Aorta (tissue), 5 donors: ENCODE measurements around the gene VASH2. TPM values are rescaled to one million over a fixed set of nuclear protein-coding genes. Genes with fewer than 3 reads are reported as not detected.
A peak's percentile ranks its signal among the peaks of the same experiment; 100 is the strongest.
"Not testable (repeated sequence)": the region's sequence is repeated elsewhere in the genome, so short reads cannot be mapped to it uniquely, and the experiment has no call there.

Experiments used
- ATAC-seq: fragments of 200-7000 bp; cut with Tn5 transposase; one replicate; pipeline ENCODE4 v1.9.1; 2022; ENCODE audit warnings: moderate library complexity; ENCODE audit not compliant: low FRiP score
- DNase-seq, 2 donors: peaks; one replicate each; pipeline ENCODE4 v3.0.0-alpha.2; 2020
- H3K27ac ChIP-seq, 2 donors: one replicate each; pipeline ENCODE4 v1.5.1; 2013; ENCODE audit warnings: low read length in 2 of 2, mild to moderate bottlenecking in 2 of 2, moderate library complexity in 2 of 2, control low read depth in 1 of 2, inconsistent platforms in 1 of 2, low read depth in 1 of 2
- H3K27me3 ChIP-seq, 2 donors: one replicate each; pipeline ENCODE4 v1.6.1; 2013; ENCODE audit warnings: control low read depth in 1 of 2, low read length in 1 of 2, mild to moderate bottlenecking in 1 of 2, moderate library complexity in 1 of 2; ENCODE audit not compliant: insufficient read depth in 2 of 2, control insufficient read depth in 1 of 2
- H3K36me3 ChIP-seq, 2 donors: one replicate each; pipeline ENCODE4 v1.6.1; 2013; ENCODE audit warnings: control low read depth in 1 of 2, low read length in 1 of 2, mild to moderate bottlenecking in 1 of 2; ENCODE audit not compliant: insufficient read depth in 2 of 2, control insufficient read depth in 1 of 2
- H3K4me1 ChIP-seq, 2 donors: one replicate each; pipeline ENCODE4 v1.6.1; 2013; ENCODE audit warnings: low read length in 2 of 2, control low read depth in 1 of 2, mild to moderate bottlenecking in 1 of 2, moderate library complexity in 1 of 2; ENCODE audit not compliant: insufficient read depth in 2 of 2, control insufficient read depth in 1 of 2
- H3K4me3 ChIP-seq, 2 donors: one replicate each; pipeline ENCODE4 v1.5.1; 2013; ENCODE audit warnings: low read length in 2 of 2, control low read depth in 1 of 2, mild to moderate bottlenecking in 1 of 2
- H3K9me3 ChIP-seq: one replicate; pipeline ENCODE4 v1.6.1; 2013; ENCODE audit warnings: mild to moderate bottlenecking, low read length; ENCODE audit not compliant: control insufficient read depth
- WGBS, 2 donors: extraction: QIAGEN DNeasy Blood & Tissue Kit; methylation state at CpG; one replicate each; pipeline ENCODE4 v1.1.7; 2013; 5-methylcytosine and 5-hydroxymethylcytosine counted together
- intact Hi-C, 2 donors: fragments of 100-400 bp; cut with DNase I; formaldehyde crosslinking; loops; one replicate each; pipeline versions ENCODE4 v1.14.2 to v1.15.0; 2022
- polyA plus RNA-seq, 2 donors: library from polyadenylated mRNA; stranded (reverse); fragments of 200-250 nt; gene quantifications; one replicate each; pipeline ENCODE4 v1.2.3, GENCODE V29; 2013
- total RNA-seq, 2 donors: library from RNA; stranded (reverse); fragmentation: NEBNext Ultra II Directional; extraction: Animal tissue kit (Norgen Biotek cat#: 25700); gene quantifications; one replicate each; pipeline ENCODE4 v1.2.1, GENCODE V29; 2021
- donor health status: healthy with polysubstance abuse.
- donor health status: Bipolar disorder and iron deficiency.
- donor health status: DM: no; HTN: no; CAD: no.
- donor health status: DM: no; HTN: no; CAD: no.
- donor health status: DM: yes; HTN: yes; CAD: no.

Gene VASH2
- total and polyA plus RNA-seq, 4 donors, result 0.26 to 1.8 (median 0.33) TPM

GRCh38 chr1:212987702-212988322 lies 37.5 kb downstream of the VASH2 start:
- Histone ChIP-seq H3K4me1 (no peaks in the 10 kb centered on the region), H3K4me3 (no peak overlapping the region), H3K9me3 (no peaks in the 10 kb centered on the region), H3K27me3 (no peaks in the 10 kb centered on the region), H3K36me3 (peaks cover 0 to 3% of the 10 kb centered on the region in 2 donors), H3K27ac (no peak overlapping the region)
- no peak for ATAC-seq
- intact Hi-C loops, result no loop called here
- 42 to 49% methylated on average over 6 of the region's 6 CpGs for WGBS, 2 donors
- no peak for DNase-seq

- Histone ChIP-seq H3K4me3 (no peak overlapping the region), H3K36me3 (peaks cover 0 to 3% of the 10 kb centered on the region in 2 donors), H3K4me1 (no peaks in the 10 kb centered on the region), H3K27ac (no peak overlapping the region), H3K9me3 (no peaks in the 10 kb centered on the region), H3K27me3 (no peaks in the 10 kb centered on the region)
- no peak for DNase-seq
- 28 to 30% methylated on average over 1 of the region's 1 CpG for WGBS, 2 donors
- intact Hi-C loops, result loop anchor here in 1 of 2 donors (10.0 kb wide), 1 partner anchor 175 kb away; no protein-coding TSS in a partner anchor
- ATAC-seq, result no peak
Observed at GRCh38 chr1:212990276-212990675, 39.9 kb downstream of the VASH2 start.

- not testable (repeated sequence) for H3K9me3 ChIP-seq, H3K4me3 ChIP-seq, H3K4me1 ChIP-seq, DNase-seq, H3K36me3 ChIP-seq, ATAC-seq, H3K27ac ChIP-seq, H3K27me3 ChIP-seq
- WGBS, 2 donors, result 93 to 94% methylated on average over 8 of the region's 8 CpGs
- intact Hi-C loops, result loop anchor here in 1 of 2 donors (10.0 kb wide), 1 partner anchor 179 kb away; no protein-coding TSS in a partner anchor
Observed at GRCh38 chr1:212993960-212994359, 43.6 kb downstream of the VASH2 start.

- intact Hi-C loops, result loop anchor here (5.0 to 10.0 kb wide), 2 partner anchors 180 to 183 kb away; no protein-coding TSS in a partner anchor
- Histone ChIP-seq H3K4me3 (no peak overlapping the region), H3K4me1 (no peaks in the 10 kb centered on the region), H3K27me3 (no peaks in the 10 kb centered on the region), H3K27ac (no peak overlapping the region), H3K36me3 (peaks cover 0 to 3% of the 10 kb centered on the region in 2 donors), H3K9me3 (no peaks in the 10 kb centered on the region)
- DNase-seq, result no peak
- ATAC-seq, result no peak
- 84% methylated on average over 3 of the region's 3 CpGs for WGBS, 2 donors
Observed at GRCh38 chr1:212994926-212995325, 44.6 kb downstream of the VASH2 start.

GRCh38 chr1:213003256-213003655 lies 52.9 kb downstream of the VASH2 start:
- Histone ChIP-seq H3K36me3 (peaks cover 1 to 4% of the 10 kb centered on the region in 2 donors), H3K9me3 (no peaks in the 10 kb centered on the region), H3K27ac (no peak overlapping the region), H3K4me3 (no peak overlapping the region), H3K4me1 (no peaks in the 10 kb centered on the region), H3K27me3 (no peaks in the 10 kb centered on the region)
- ATAC-seq (no peak), DNase-seq (no peak)
- intact Hi-C loops, result no loop called here
- 93 to 96% methylated on average over 3 of the region's 3 CpGs for WGBS, 2 donors

- H3K4me3 ChIP-seq, result no peak overlapping the region
- H3K4me1 ChIP-seq, result peaks cover 0 to 2% of the 10 kb centered on the region in 2 donors
- no peak overlapping the region for H3K27ac ChIP-seq
- no peaks in the 10 kb centered on the region for H3K9me3 ChIP-seq
- H3K27me3 ChIP-seq, result no peaks in the 10 kb centered on the region
- H3K36me3 ChIP-seq, result peaks cover 0 to 1% of the 10 kb centered on the region in 2 donors
- intact Hi-C loops, result no loop called here
- WGBS, 2 donors, result 93 to 94% methylated on average over 2 of the region's 2 CpGs
- DNase-seq (no peak), ATAC-seq (no peak)
Observed at GRCh38 chr1:213008564-213008963, 58.2 kb downstream of the VASH2 start.

- Histone ChIP-seq H3K9me3 (no peaks in the 10 kb centered on the region), H3K27ac (peak overlapping the region in 1 of 2 donors; percentile 30), H3K27me3 (no peaks in the 10 kb centered on the region), H3K4me1 (peaks cover 0 to 2% of the 10 kb centered on the region in 2 donors), H3K36me3 (no peaks in the 10 kb centered on the region), H3K4me3 (peak overlapping the region; percentile 20 to 74)
- 15 to 18% methylated on average over 7 of the region's 7 CpGs for WGBS, 2 donors
- no peak for DNase-seq
- ATAC-seq, result no peak
- intact Hi-C loops, result loop anchor here in 1 of 2 donors (5.0 kb wide), 1 partner anchor 38 kb away; the partner anchor contains the start of gene RPS6KC1
Observed at GRCh38 chr1:213014642-213015041, 64.3 kb downstream of the VASH2 start.

GRCh38 chr1:213015099-213016050 lies 65.0 kb downstream of the VASH2 start, which contains the start of gene ANGEL2:
TSS of gene ANGEL2 (minus strand) at chr1:213015867. CDS start at chr1:213015671, 196 bp downstream.
- Histone ChIP-seq H3K9me3 (no peaks in the 10 kb centered on the region), H3K4me1 (peaks cover 0 to 2% of the 10 kb centered on the region in 2 donors), H3K27ac (peak within 1 kb of the TSS in 1 of 2 donors; percentile 74), H3K4me3 (peak within 1 kb of the TSS; percentile 58 to 74), H3K36me3 (no peaks in the 10 kb centered on the region), H3K27me3 (no peaks in the 10 kb centered on the region)
- DNase-seq, result peak; percentile 98
- 0 to 1% methylated on average over 52 to 66 of the region's 66 CpGs for WGBS, 2 donors
- ATAC-seq, result peak; percentile 99
- intact Hi-C loops, result loop anchor here in 1 of 2 donors (5.0 kb wide), 1 partner anchor 37 kb away; the partner anchor contains the start of gene RPS6KC1
